A549 (cell line): ENCODE measurements around the gene SLC22A2. TPM values are rescaled to one million over a fixed set of nuclear protein-coding genes. Genes with fewer than 3 reads are reported as not detected.

Experiments
- ATAC-seq, 2 experiments: fragments of 200-7000 bp in 1 of 2; fragments of >200 bp in 1 of 2; cut with Nextera tagmentation in 1 of 2; cut with Tn5 transposase in 1 of 2; 3 replicates each; pipeline versions ENCODE4 v1.8.0 to v1.9.1; 2018 to 2020; ENCODE audit warnings: mild to moderate bottlenecking in 1 of 2, moderate library complexity in 1 of 2
- CTCF ChIA-PET: fragments of 300-600 bp; sonication (Branson Sonifier 250); formaldehyde crosslinking; extraction: SDS; loops from one replicate; lab custom pipeline; 2021; ENCODE audit warnings: antibody characterized with exemption, inconsistent platforms; lab: Yijun Ruan, JAX
- POLR2A ChIA-PET: fragments of 350-600 bp; formaldehyde crosslinking; extraction: SDS; loops from one replicate; lab custom pipeline; 2021; ENCODE audit warnings: antibody characterized with exemption, inconsistent platforms; lab: Yijun Ruan, JAX
- DNase-seq, 2 experiments: peaks; one replicate each; pipeline versions ENCODE4 v3.0.0 to v3.0.0-alpha.2; 2011 to 2016; ENCODE audit warnings: low read depth in 1 of 2, low spot score in 1 of 2
- FAIRE-seq: peaks from 2 replicates; lab custom pipeline; 2011; peaks lifted over from hg19 to GRCh38; lab: Jason Lieb, UNC
- H3K27ac ChIP-seq, 2 experiments: fragments of >200 bp; sonication (Bioruptor Twin); formaldehyde crosslinking; 3 replicates each; pipeline ENCODE4 v1.5.1; 2016 to 2017
- H3K4me1 ChIP-seq: fragments of >200 bp; sonication (Bioruptor Twin); formaldehyde crosslinking; 3 replicates; pipeline ENCODE4 v1.6.1; 2016
- H3K4me2 ChIP-seq: fragments of >200 bp; sonication (Bioruptor Twin); formaldehyde crosslinking; 3 replicates; pipeline ENCODE4 v1.6.1; 2016
- H3K4me3 ChIP-seq: fragments of >200 bp; sonication (Bioruptor Twin); formaldehyde crosslinking; 3 replicates; pipeline ENCODE4 v1.5.1; 2016
- H3K9me3 ChIP-seq: fragments of >200 bp; sonication (Bioruptor Twin); formaldehyde crosslinking; 3 replicates; pipeline ENCODE4 v1.6.1; 2016
- CEBPB ChIP-seq, 2 experiments: fragments of >200 bp in 1 of 2; sonication (Bioruptor Twin) in 1 of 2; formaldehyde crosslinking in 1 of 2; IDR thresholded peaks; 2 replicates each; pipeline ENCODE4 v1.6.1; 2012 to 2016
- CTCF ChIP-seq: fragments of >200 bp; sonication (Bioruptor Twin); formaldehyde crosslinking; IDR thresholded peaks from 3 replicates; pipeline ENCODE4 v1.5.1; 2016
- EHF ChIP-seq: fragments of 250-450 bp; sonication (Bioruptor Pico); IDR thresholded peaks from 2 replicates; pipeline ENCODE4 v1.5.0; 2020; ENCODE audit warnings: mild to moderate bottlenecking
- EHMT2 ChIP-seq: fragments of 200-600 bp; sonication (generic); IDR thresholded peaks from 2 replicates; pipeline ENCODE4 v1.6.1; 2016; ENCODE audit warnings: antibody characterized with exemption, low read depth, mild to moderate bottlenecking, moderate library complexity
- ELK1 ChIP-seq: fragments of 150-350 bp; IDR thresholded peaks from 2 replicates; pipeline ENCODE4 v1.6.1; 2014; ENCODE audit warnings: low read depth, mild to moderate bottlenecking, low read length
- FOSL2 ChIP-seq, 2 experiments: fragments of 450-650 bp in 1 of 2; fragments of >200 bp in 1 of 2; sonication (Bioruptor Twin) in 1 of 2; formaldehyde crosslinking; IDR thresholded peaks; 2 replicates each; pipeline versions ENCODE4 v1.5.0 to v1.6.1; 2016 to 2020; ENCODE audit warnings: mild to moderate bottlenecking in 1 of 2, moderate library complexity in 1 of 2
- HEYL ChIP-seq: fragments of 250-450 bp; sonication (Bioruptor Pico); IDR thresholded peaks from 2 replicates; pipeline ENCODE4 v1.8.0; 2021; ENCODE audit warnings: mild to moderate bottlenecking, moderate library complexity
- HMGXB4 ChIP-seq: fragments of 250-450 bp; sonication (Bioruptor Pico); IDR thresholded peaks from 2 replicates; pipeline ENCODE4 v1.5.0; 2021; ENCODE audit warnings: mild to moderate bottlenecking, moderate library complexity, borderline replicate concordance
- HOXB5 ChIP-seq: fragments of 250-450 bp; sonication (Bioruptor Pico); IDR thresholded peaks from 2 replicates; pipeline ENCODE4 v1.5.0; 2020; ENCODE audit warnings: mild to moderate bottlenecking, moderate library complexity
- MAX ChIP-seq: IDR thresholded peaks from 2 replicates; pipeline ENCODE4 v1.6.1; 2012
- MAZ ChIP-seq: fragments of 150-350 bp; IDR thresholded peaks from 2 replicates; pipeline ENCODE4 v1.6.1; 2014; ENCODE audit warnings: antibody characterized with exemption, low read depth, low read length, borderline replicate concordance
- NFE2L2 ChIP-seq: fragments of 150-350 bp; conservative IDR thresholded peaks from 2 replicates; pipeline ENCODE4 v1.6.1; 2014; ENCODE audit warnings: low read length
- NPAS2 ChIP-seq: fragments of 250-450 bp; sonication (Bioruptor Pico); IDR thresholded peaks from 2 replicates; pipeline ENCODE4 v1.8.0; 2022; ENCODE audit warnings: mild to moderate bottlenecking, moderate library complexity, borderline replicate concordance
- PHF8 ChIP-seq: fragments of 200-600 bp; sonication (generic); IDR thresholded peaks from 2 replicates; pipeline ENCODE4 v1.6.1; 2016; ENCODE audit warnings: low read depth, mild to moderate bottlenecking, antibody characterized with exemption, moderate library complexity, borderline replicate concordance
- POLR2A ChIP-seq: IDR thresholded peaks from 2 replicates; pipeline ENCODE4 v1.6.1; 2012; ENCODE audit warnings: mild to moderate bottlenecking, low read length
- POLR2AphosphoS2 ChIP-seq: conservative IDR thresholded peaks from 2 replicates; pipeline ENCODE4 v1.6.1; 2012; ENCODE audit warnings: low read length, improper control_type of control experiment, inconsistent platforms
- RAD21 ChIP-seq, 2 experiments: fragments of >200 bp in 1 of 2; sonication (Bioruptor Twin) in 1 of 2; formaldehyde crosslinking in 1 of 2; IDR thresholded peaks in 1 of 2; conservative IDR thresholded peaks in 1 of 2; 2 replicates in 1 of 2; 3 replicates in 1 of 2; pipeline ENCODE4 v1.6.1; 2012 to 2018; ENCODE audit warnings: inconsistent platforms in 1 of 2
- RCOR1 ChIP-seq: fragments of 150-350 bp; IDR thresholded peaks from 2 replicates; pipeline ENCODE4 v1.6.1; 2014; ENCODE audit warnings: antibody characterized with exemption, low read length, low read depth
- RFX5 ChIP-seq: fragments of 450-650 bp; IDR thresholded peaks from 2 replicates; pipeline ENCODE4 v1.7.1; 2014; ENCODE audit warnings: antibody characterized with exemption, mild to moderate bottlenecking, moderate library complexity
- SMC3 ChIP-seq: fragments of >200 bp; sonication (Bioruptor Twin); formaldehyde crosslinking; IDR thresholded peaks from 3 replicates; pipeline ENCODE4 v1.6.1; 2018; ENCODE audit warnings: inconsistent platforms
- SREBF2 ChIP-seq: fragments of 450-650 bp; IDR thresholded peaks from 2 replicates; pipeline ENCODE4 v1.6.1; 2014; ENCODE audit warnings: mild to moderate bottlenecking, moderate library complexity
- USF2 ChIP-seq: fragments of 450-650 bp; IDR thresholded peaks from 2 replicates; pipeline ENCODE4 v1.6.1; 2014; ENCODE audit warnings: antibody characterized with exemption
- ZC3H11A ChIP-seq: fragments of 450-650 bp; IDR thresholded peaks from 2 replicates; pipeline ENCODE4 v1.6.1; 2014; ENCODE audit warnings: antibody characterized with exemption, mild to moderate bottlenecking
- ZNF302 ChIP-seq: fragments of 250-450 bp; sonication (Bioruptor Pico); IDR thresholded peaks from 2 replicates; pipeline ENCODE4 v1.9.0; 2021; ENCODE audit warnings: inconsistent platforms, mild to moderate bottlenecking, moderate library complexity
- WGBS: methylation state at CpG from one replicate; pipeline ENCODE4 v1.1.6; 2017; ENCODE audit errors: missing lambda C conversion rate; 5-methylcytosine and 5-hydroxymethylcytosine counted together
- polyA plus RNA-seq, 4 experiments: library from polyadenylated mRNA; depleted of rRNA in 3 of 4; stranded (reverse); fragments of >200 nt; fragmentation: RNase III in 1 of 4; extraction: RNeasy Plus Mini Kit Qiagen cat#74134 plus additional on column Dnase treatment in 1 of 4; gene quantifications; 2 replicates in 3 of 4; 3 replicates in 1 of 4; pipeline ENCODE4 v1.2.3, GENCODE V29; 2011 to 2017

Gene SLC22A2
- polyA plus RNA-seq, 2 of the 4 experiments (the other 2 are of a cell fraction) = 0.04 TPM; not detected in 1

GRCh38 chr6:160221918-160222317, 36.7 kb downstream of the SLC22A2 start:
- no peak for DNase-seq
- CTCF ChIA-PET = interaction anchor here (1.9 kb wide), 1 partner anchor 234 kb away, joined by 6 read pairs; no protein-coding TSS in a partner anchor
- Histone ChIP-seq H3K4me3 (no peak overlapping the region), H3K27ac (peak overlapping the region; percentile 18 to 52; a peak in 3 of 6 replicates), H3K4me1 (0 out of 3 replicates have a peak, but pooled peaks cover 7% of the 10 kb centered on the region), H3K9me3 (peaks cover 3% of the 10 kb centered on the region; the same call in 1 of the 3 replicates), H3K4me2 (no peak overlapping the region)
- POLR2A ChIA-PET = interaction anchor here (1.1 kb wide), 1 partner anchor 130 kb away, joined by 3 read pairs; no protein-coding TSS in a partner anchor
- 100% methylated on average over 1 of the region's 1 CpG for WGBS
- no peak for FAIRE-seq
- ATAC-seq = no peak
- TF ChIP-seq ZNF302 (CRISPR knock-in tag) (no peak), CEBPB (IDR thresholded peaks at IDR 0.05) (no peak), SREBF2 (no peak), PHF8 (no peak), MAX (no peak), EHF (CRISPR knock-in tag) (no peak), POLR2AphosphoS2 (no peak), RAD21 (conservative IDR thresholded peaks at IDR 0.05 in 1 of 2, IDR thresholded peaks at IDR 0.05 in 1 of 2) (no peak), RFX5 (no peak), RCOR1 (no peak), EHMT2 (no peak), HEYL (CRISPR knock-in tag) (no peak), HOXB5 (no peak), NPAS2 (CRISPR knock-in tag) (no peak), ZC3H11A (no peak), MAZ (no peak), ELK1 (no peak), USF2 (no peak), POLR2A (no peak)

- Histone ChIP-seq H3K4me2 (no peak overlapping the region), H3K27ac (peak overlapping the region; percentile 18 to 52; a peak in 3 of 6 replicates)
- peak in 1 of 2 experiments; percentile 63; a peak in 2 of 6 replicates for ATAC-seq
- DNase-seq = peak in 1 of 2 experiments; percentile 46
- no peak for FAIRE-seq
- WGBS = 54% methylated on average over 3 of the region's 3 CpGs
- peak; percentile 56 to 62 for TF ChIP-seq RAD21 (conservative IDR thresholded peaks at IDR 0.05 in 1 of 2, IDR thresholded peaks at IDR 0.05 in 1 of 2)
- TF ChIP-seq CEBPB (IDR thresholded peaks at IDR 0.05) = peak in 1 of 2 experiments; percentile 60; a peak in 1 of 4 replicates
- TF ChIP-seq HMGXB4 (CRISPR knock-in tag) = no peak
- TF ChIP-seq SMC3 = peak; percentile 51
- TF ChIP-seq FOSL2 (IDR thresholded peaks at IDR 0.05) = no peak
- TF ChIP-seq FOSL2 (CRISPR knock-in tag; IDR thresholded peaks at IDR 0.05) = no peak
- TF ChIP-seq CTCF = 0 out of 3 replicates have a peak, but pooled peaks have one; percentile 19
- TF ChIP-seq NFE2L2 = no peak
- no peak for TF ChIP-seq PHF8
- TF ChIP-seq, all 56 proteins: peak for 4
- 0 out of 3 replicates have a peak, but pooled peaks cover 7% of the 10 kb centered on the region for H3K4me1 ChIP-seq
- no peak overlapping the region for H3K4me3 ChIP-seq
- H3K9me3 ChIP-seq = peaks cover 3% of the 10 kb centered on the region; the same call in 1 of the 3 replicates
- CTCF ChIA-PET = interaction anchor here (1.9 kb wide), 1 partner anchor 234 kb away, joined by 6 read pairs; no protein-coding TSS in a partner anchor
- POLR2A ChIA-PET = interaction anchor here (1.1 kb wide), 1 partner anchor 130 kb away, joined by 3 read pairs; no protein-coding TSS in a partner anchor
Measured at GRCh38 chr6:160221423-160221822, 37.2 kb downstream of the SLC22A2 start.
